Progenitor cell of endocrine pancreas (in vitro differentiated cells): ENCODE results near the gene CTSC. TPM values are rescaled to one million over a fixed set of nuclear protein-coding genes. Genes with fewer than 3 reads are reported as not detected.

ENCODE experiments used
- DNase-seq: peaks from one replicate; pipeline ENCODE4 v3.0.0; 2021; ENCODE audit warnings: low spot score; ENCODE audit not compliant: unreplicated experiment
- H3K27ac Mint-ChIP-seq: 2 replicates; pipeline ENCODE4 v1.8.0; 2021; ENCODE audit warnings: mild to moderate bottlenecking, moderate library complexity, mixed read lengths
- H3K27me3 Mint-ChIP-seq: 2 replicates; pipeline ENCODE4 v1.8.0; 2021; ENCODE audit warnings: mixed read lengths
- H3K36me3 Mint-ChIP-seq: 2 replicates; pipeline ENCODE4 v1.8.0; 2022; ENCODE audit warnings: mixed read lengths; ENCODE audit not compliant: insufficient read depth
- H3K4me1 Mint-ChIP-seq: 2 replicates; pipeline ENCODE4 v1.8.0; 2021; ENCODE audit warnings: low read depth, mixed read lengths
- H3K4me3 Mint-ChIP-seq: 2 replicates; pipeline ENCODE4 v1.8.0; 2021; ENCODE audit warnings: low read depth, mild to moderate bottlenecking, moderate library complexity, mixed read lengths
- H3K9me3 Mint-ChIP-seq: 2 replicates; pipeline ENCODE4 v1.8.0; 2021; ENCODE audit warnings: low read depth, mixed read lengths
- CTCF ChIP-seq: fragments of 200-600 bp; sonication (generic); IDR thresholded peaks from one replicate; pipeline ENCODE4 v1.5.0; 2021; ENCODE audit warnings: antibody characterized with exemption, mild to moderate bottlenecking; ENCODE audit not compliant: unreplicated experiment
- total RNA-seq: library from RNA; stranded (reverse); gene quantifications from 2 replicates; pipeline ENCODE4 v1.2.1, GENCODE V29; 2021

CTSC gene
- total RNA-seq, 1 donor from 2014 or later, result 55.0 TPM

GRCh38 chr11:88306785-88307184 lies 30.8 kb downstream of the CTSC start:
- no peak for DNase-seq
- Mint-ChIP-seq H3K4me3 (no peak overlapping the region), H3K27me3 (peaks cover 57% of the 10 kb centered on the region), H3K36me3 (peaks cover 23% of the 10 kb centered on the region), H3K4me1 (peaks cover 2% of the 10 kb centered on the region), H3K27ac (no peak overlapping the region), H3K9me3 (peaks cover 7% of the 10 kb centered on the region)
- no peak for TF ChIP-seq CTCF

GRCh38 chr11:88305430-88305829 lies 32.1 kb downstream of the CTSC start:
- Mint-ChIP-seq H3K4me1 (peaks cover 11% of the 10 kb centered on the region), H3K27me3 (peaks cover 66% of the 10 kb centered on the region), H3K9me3 (peaks cover 7% of the 10 kb centered on the region), H3K27ac (no peak overlapping the region), H3K4me3 (no peak overlapping the region), H3K36me3 (peaks cover 22% of the 10 kb centered on the region)
- DNase-seq, result no peak
- TF ChIP-seq CTCF, result no peak

- no peak for DNase-seq
- Mint-ChIP-seq H3K27ac (no peak overlapping the region), H3K4me1 (peaks cover 11% of the 10 kb centered on the region), H3K9me3 (peaks cover 7% of the 10 kb centered on the region), H3K36me3 (peaks cover 24% of the 10 kb centered on the region), H3K27me3 (peaks cover 77% of the 10 kb centered on the region), H3K4me3 (no peak overlapping the region)
- no peak for TF ChIP-seq CTCF
These were observed 33.2 kb downstream of the CTSC start for GRCh38 chr11:88304352-88304751.

- peaks cover 85% of the 10 kb centered on the region for H3K27me3 Mint-ChIP-seq
- no peak overlapping the region for H3K27ac Mint-ChIP-seq
- no peak for TF ChIP-seq CTCF
- peaks cover 19% of the 10 kb centered on the region for H3K36me3 Mint-ChIP-seq
- H3K4me1 Mint-ChIP-seq, result peaks cover 17% of the 10 kb centered on the region
- no peak for DNase-seq
- H3K4me3 Mint-ChIP-seq, result no peak overlapping the region
- H3K9me3 Mint-ChIP-seq, result peaks cover 7% of the 10 kb centered on the region
These were observed 34.5 kb downstream of the CTSC start for GRCh38 chr11:88303037-88303436.

GRCh38 chr11:88301488-88302140 lies 35.9 kb downstream of the CTSC start:
- Mint-ChIP-seq H3K27ac (no peak overlapping the region), H3K9me3 (peaks cover 7% of the 10 kb centered on the region), H3K4me3 (no peak overlapping the region), H3K36me3 (peaks cover 16% of the 10 kb centered on the region), H3K4me1 (peaks cover 31% of the 10 kb centered on the region), H3K27me3 (peaks cover 84% of the 10 kb centered on the region)
- no peak for DNase-seq
- no peak for TF ChIP-seq CTCF
